Sigmoid colon (tissue), 4 donors: ENCODE measurements around the gene FOXN3.

Experiments
- EP300 ChIP-seq, 4 donors: sonication (generic); formaldehyde crosslinking; IDR thresholded peaks; one replicate each; pipeline ENCODE4 v1.6.1; 2017; ENCODE audit warnings: antibody characterized with exemption in 4 of 4
- POLR2A ChIP-seq, 2 donors: fragments of 450-650 bp; IDR thresholded peaks; one replicate each; pipeline ENCODE4 v1.6.1; 2016; ENCODE audit warnings: antibody characterized with exemption in 2 of 2, mild to moderate bottlenecking in 2 of 2, moderate library complexity in 2 of 2
- POLR2AphosphoS5 ChIP-seq, 4 donors: sonication (generic); formaldehyde crosslinking; IDR thresholded peaks; one replicate each; pipeline ENCODE4 v1.6.1; 2017; ENCODE audit warnings: antibody characterized with exemption in 4 of 4
- TF ChIP-seq, protein P1 (sequence below), 4 experiments: fragments of 450-650 bp in 3 of 4; fragments of 200-600 bp in 1 of 4; IDR thresholded peaks; one replicate each; pipeline ENCODE4 v1.5.1; 2016 to 2019; ENCODE audit warnings: antibody characterized with exemption in 4 of 4, mild to moderate bottlenecking in 3 of 4, moderate library complexity in 2 of 4

DNA sequence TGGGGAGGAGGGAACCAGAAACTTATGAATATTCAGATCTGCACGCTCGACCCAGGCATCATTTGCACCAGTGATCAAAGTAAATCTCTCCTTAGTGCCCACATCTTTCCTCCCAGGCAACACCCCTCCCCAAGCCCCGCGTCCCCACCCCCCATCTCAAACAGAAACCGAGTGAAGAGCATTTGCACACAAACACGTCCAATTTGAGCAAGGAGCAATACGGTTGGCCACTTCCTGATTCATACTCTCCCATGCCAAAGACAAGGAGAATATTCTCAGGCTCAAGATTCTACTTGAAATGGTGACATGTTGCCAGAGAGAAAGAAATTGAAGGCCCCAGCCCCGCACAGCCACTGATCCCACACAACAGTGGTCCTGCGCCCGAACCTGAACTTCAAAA is 7.1 kb downstream of the FOXN3 start:
- TF ChIP-seq, protein P1, sequence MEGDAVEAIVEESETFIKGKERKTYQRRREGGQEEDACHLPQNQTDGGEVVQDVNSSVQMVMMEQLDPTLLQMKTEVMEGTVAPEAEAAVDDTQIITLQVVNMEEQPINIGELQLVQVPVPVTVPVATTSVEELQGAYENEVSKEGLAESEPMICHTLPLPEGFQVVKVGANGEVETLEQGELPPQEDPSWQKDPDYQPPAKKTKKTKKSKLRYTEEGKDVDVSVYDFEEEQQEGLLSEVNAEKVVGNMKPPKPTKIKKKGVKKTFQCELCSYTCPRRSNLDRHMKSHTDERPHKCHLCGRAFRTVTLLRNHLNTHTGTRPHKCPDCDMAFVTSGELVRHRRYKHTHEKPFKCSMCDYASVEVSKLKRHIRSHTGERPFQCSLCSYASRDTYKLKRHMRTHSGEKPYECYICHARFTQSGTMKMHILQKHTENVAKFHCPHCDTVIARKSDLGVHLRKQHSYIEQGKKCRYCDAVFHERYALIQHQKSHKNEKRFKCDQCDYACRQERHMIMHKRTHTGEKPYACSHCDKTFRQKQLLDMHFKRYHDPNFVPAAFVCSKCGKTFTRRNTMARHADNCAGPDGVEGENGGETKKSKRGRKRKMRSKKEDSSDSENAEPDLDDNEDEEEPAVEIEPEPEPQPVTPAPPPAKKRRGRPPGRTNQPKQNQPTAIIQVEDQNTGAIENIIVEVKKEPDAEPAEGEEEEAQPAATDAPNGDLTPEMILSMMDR (IDR thresholded peaks at IDR 0.05) = no peak
- TF ChIP-seq EP300 (IDR thresholded peaks at IDR 0.05) (no peak), POLR2A (IDR thresholded peaks at IDR 0.05) (no peak), POLR2AphosphoS5 (IDR thresholded peaks at IDR 0.05) (no peak)
